Stimulated activated CD4-positive, alpha-beta T cell treated with anti-CD3 and anti-CD28 coated beads, TNF-alpha, amount 100 ng/mL, for 4 hours (primary cell): ENCODE measurements around the gene DNAL1.
"Not testable (repeated sequence)": the region's sequence is repeated elsewhere in the genome, so short reads cannot be mapped to it uniquely, and the experiment has no call there.

Source experiments
- DNase-seq, 3 experiments: peaks; one replicate each; pipeline ENCODE4 v3.0.0-alpha.2; 2020; ENCODE audit warnings: low read depth in 3 of 3

The DNAL1 gene

DNA sequence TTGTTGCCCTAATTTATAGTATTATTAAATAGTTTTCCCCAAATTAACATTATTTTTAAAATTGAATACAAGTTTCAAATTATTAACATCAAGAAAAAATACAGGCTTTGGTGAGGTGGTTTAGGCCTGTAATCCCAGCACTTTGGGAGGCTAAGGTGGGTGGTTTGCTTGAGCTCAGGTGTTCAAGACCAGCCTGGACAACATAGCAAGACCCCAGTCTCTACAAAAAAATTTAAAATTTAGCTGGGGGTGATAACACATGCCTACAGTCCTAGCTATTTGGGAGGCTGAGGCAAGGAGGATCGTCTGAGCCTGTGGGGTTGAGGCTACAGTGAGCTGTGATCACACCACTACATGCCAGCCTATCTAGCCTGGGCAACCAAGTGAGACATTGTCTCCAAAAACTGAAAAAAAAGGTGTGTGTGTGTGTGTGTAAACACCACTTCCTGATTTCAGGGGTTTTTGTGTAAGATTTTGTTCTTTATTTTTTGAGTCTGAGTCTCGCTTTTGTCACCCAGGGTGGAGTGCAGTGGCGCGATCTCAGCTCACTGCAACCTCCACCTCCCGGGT lies 3.9 kb upstream of the DNAL1 start:
- DNase-seq = no peak

DNA sequence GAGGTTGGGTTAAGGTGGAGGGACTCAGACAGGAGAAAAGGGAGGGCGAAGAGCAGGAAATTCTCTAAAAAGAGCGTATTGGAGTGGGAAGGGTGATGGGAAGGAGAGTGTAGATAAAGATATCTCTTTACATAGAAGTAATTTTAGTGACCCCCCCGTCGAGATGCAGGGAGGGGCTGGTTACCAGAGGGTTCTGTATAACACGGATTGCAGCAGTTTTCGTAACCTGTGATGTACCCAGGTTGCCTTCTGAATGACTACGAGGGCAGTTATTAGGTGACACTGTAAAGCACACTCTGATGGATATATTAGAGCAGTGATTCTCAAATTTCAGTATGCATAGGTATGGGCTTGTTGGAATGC lies 443 bp downstream of the DNAL1 start:
- no peak for DNase-seq

DNA sequence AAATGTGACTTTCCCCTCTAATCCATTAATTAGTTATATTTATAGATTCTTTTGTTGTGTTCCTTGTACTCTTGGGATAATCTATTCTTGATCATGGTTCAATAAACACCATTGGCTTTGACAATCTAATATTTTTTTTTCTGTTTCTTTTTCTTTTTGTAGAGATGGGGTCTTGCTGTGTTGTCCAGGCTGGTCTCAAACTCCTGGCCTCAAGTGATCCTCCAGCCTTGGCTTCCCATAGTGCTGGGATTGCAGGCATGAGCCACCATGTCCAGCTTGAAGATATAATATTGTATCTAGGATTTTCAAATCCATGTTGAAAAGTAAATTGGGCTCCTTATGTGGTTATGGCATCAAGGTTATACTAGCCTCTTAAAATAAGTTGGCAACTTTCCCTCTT lies 6.2 kb downstream of the DNAL1 start:
- no peak for DNase-seq

DNA sequence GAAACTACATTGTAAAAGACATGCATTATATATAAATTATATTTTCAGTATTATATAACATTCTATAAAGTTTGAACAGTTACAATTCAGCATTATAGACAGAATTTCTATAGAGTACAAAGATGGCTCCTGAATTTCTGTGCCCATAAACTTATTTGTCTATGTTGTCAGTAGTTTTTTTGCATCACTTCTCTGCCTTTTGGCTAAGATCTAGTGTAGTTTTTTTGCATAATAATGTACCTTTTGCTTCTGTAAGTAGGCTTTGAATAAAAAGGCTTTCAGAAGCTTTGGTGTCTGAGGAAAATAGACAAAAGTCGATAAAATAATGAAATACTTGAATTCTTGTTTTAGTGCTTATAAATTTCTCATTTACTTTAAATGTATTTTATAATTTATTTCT lies 11.1 kb downstream of the DNAL1 start:
- DNase-seq = no peak

DNA sequence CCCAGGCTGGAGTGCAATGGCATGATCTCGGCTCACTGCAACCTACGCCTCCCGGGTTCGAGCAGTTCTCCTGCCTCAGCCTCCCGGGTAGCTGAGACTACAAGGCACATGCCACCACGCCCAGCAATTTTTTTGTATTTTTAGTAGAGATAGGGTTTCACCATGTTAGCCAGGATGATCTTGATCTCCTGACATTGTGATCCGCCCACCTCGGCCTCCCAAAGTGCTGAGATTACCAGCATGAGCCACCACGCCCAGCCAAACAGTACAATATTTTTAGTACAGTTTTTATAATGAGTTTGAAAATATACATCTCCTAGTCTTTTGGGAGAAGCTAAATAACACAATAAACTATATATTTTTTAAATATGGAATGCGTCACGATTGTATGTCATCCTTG lies 14.4 kb downstream of the DNAL1 start:
- DNase-seq = not testable (repeated sequence)

DNA sequence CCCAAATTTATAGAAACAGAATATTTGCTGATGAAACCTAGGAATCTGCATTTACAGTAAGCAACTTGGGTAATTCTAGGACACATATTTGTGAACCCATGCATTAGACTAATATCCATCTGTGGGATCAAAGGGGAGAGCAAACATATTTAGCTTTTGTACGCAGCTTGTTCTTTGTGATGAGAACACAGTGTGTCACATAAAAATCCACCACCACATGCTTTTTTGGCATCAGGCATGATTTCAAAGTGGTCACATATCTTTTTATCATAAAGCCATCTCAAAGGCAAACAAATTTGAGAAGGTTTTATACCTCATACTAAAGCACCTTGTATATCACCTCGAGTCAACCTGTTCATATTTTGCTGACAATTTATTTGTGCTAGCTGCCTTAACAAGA lies 15.7 kb downstream of the DNAL1 start:
- no peak for DNase-seq

DNA sequence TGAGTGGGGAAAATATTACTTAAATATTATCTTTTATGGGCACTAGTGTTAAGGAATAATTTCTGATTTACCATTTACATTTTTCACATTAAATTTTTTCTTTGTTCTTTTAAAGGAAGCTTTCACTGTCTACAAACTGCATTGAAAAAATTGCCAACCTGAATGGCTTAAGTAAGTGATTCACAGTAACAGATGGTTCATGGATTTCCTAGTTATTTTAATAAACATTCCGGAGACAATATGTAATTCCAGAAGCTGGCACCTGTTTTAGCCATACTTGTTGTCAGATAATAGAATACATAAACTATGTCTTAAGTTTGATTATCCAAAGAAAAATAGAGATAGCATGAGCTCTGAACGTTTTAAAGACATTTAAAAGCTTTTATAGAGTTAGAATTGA lies 17.1 kb downstream of the DNAL1 start:
- no peak for DNase-seq

DNA sequence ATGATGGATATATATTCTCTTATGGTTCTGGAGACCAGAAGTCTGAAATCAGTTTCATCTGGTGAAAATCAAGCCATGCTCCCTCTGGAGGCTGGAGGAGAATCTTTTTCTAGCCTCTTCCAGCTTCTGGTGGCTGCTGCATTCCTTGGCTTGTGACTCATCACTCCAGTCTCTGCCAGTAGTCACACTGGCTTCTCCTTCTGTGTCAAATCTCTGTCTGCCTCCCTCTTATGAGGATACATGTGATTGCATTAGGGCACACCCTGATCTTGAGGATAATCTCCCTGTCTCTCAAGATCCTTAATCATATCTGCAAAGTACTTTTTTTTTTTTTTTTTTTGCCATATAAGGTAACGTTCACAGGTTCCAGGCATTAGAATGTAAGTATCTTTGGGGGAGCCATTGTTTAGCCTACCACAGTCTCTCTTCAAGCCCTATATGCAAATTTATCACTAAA lies 17.7 kb downstream of the DNAL1 start:
- no peak for DNase-seq

DNA sequence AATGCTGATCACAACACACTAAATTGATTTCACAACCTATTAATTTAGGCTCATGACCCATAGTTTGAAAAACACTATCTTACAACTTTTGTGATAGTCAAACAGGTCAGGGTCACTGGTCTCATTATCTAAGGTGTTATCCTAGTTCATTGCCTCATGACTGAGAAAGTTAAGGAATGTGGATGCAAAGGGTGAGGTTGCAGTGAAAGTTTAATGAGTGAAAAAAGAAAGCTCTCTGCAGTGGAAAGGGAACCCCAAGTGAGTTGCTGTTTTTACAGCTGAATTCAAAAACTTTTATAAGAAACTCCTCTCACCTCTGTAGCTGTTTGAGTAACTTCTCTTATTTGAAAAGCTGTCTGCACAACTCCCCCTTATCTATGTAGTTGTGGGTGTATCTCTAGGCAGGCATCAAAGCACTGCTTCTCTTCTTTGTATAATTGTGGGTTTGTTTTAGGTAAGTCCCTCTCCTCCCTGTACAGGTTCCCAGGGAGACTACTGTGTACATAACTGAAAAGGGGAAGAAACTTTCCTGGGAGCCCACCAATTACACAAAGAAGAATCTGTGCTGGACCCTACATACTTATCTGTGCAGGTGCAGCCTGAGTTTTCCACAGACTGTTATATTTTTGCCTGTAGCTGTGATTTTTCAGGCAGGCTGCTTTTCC lies 18.9 kb downstream of the DNAL1 start:
- DNase-seq = no peak

DNA sequence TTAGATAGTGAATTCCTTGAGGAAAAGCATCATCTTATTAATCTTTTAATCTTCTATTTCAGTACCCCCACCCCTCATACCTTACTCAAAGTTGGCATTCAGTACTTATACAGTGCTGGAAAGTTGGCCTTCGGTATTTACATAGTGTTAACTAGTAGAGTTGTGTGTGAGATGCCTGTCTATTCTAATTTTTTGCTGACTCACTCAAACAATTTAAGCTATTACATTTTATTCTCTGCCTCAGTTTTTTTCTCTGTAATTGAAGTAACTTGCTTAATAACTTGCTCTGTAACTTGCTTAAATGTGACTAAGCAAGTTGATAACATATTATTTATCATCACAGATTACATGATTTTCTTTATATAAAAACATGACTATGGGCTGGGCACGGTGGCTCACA lies 20.3 kb downstream of the DNAL1 start:
- DNase-seq = no peak

DNA sequence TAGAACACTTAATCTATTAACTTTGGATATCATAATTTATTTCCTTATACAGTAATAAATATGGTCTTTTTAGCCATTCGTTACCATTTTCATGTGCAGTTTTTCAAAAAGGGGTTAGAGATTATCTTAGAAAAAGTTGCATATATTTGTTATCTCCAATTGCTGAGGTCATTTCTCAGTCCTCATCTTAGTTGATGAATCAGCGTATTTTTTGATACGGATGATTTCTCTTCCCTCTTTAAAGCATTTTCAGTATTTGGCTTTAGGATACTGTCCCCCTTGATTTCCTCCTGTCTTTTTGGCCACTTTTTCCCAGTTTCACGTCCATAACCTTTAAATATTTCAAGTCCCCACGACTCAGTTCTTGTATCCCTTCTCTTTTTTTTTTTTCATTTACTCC lies 21.8 kb downstream of the DNAL1 start:
- no peak for DNase-seq

DNA sequence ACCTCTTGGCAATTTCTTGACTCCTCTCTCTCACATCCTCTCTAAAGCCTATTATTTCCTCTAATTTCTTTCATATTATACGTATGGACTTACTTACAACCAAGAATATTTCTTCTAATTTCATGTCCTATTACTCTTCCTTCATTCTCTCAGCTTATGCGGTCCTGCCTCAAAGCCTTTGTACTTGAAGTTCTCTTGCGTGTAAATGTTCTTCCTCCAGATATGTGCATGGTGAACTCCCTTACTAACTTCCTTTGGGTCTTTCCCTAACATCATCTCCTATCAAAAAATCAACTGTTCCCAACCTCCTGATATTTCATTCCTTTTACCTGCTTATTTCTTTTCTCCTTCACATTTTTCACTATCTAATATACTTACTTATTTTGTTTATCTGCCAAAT lies 23.1 kb downstream of the DNAL1 start:
- no peak for DNase-seq

DNA sequence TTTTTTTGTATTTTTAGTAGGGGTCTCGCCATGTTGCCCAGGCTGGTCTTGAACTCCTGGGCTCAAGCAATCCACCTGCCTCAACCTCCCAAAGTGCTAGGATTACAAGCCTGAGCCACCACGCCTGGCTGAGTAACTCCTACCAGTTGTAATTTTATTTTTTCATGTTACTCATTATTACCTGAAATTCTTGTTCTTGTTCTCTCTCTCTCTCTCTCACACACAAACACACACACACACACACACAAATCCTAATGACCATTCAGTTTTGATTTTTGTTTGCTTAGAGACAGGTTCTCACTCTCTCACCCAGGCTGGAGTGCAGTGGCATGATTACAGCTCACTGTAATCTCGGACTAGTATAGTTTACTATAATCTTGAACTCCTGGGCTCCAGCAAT lies 30.2 kb downstream of the DNAL1 start:
- no peak for DNase-seq

DNA sequence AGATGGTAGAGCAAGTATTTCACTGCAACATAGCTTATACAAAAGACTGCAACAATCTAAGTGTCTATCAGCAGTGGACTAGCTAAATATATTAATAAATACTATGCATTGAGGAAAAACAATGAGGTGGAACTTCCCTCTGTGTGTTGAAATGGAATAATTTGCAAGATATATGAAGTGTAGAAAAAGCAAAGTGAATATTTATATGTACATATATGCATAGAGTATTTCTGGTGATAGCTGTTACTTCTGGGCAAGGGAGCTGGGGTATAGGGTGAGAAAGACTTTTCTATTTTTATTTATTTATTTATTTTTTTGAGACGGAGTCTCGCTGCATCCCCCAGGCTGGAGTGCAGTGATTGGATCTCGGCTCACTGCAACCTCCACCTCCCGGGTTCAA lies 33.9 kb downstream of the DNAL1 start:
- DNase-seq = no peak

DNA sequence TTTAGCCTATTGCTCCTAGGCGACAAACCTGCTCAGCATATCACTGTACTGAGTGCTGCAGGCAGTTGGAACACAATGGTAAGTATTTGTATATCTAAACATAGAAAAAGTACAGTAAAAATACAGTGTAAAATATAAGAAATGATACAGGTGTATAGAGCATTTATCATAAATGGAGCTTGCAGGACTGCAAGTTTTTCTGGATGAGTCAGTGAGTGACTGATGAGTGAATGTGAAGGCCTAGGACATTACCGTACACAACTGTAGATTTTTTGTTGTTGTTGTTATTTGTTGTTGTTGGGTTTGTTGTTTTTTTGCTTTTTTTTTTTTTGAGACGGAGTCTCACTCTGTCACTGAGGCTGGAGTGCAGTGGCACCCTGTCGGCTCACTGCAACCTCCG lies 36.0 kb downstream of the DNAL1 start:
- DNase-seq = no peak

DNA sequence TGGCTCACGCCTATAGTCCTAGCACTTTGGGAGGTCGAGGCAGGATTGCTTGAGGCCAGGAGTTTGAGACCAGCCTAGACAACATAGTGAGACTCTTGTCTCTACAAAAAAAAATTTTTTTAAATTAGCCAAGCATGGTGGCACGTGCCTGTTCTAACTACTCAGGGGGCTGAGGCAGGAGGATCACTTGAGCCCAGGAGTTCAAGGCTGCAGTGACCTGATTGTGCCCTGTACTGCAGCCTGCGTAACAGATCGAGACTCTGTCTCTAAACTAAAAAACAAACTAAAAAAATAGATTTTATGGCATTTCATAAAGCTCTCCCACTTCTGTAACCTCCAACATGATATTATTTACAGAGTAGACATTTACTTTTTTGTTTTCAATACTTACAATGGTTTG lies 39.8 kb downstream of the DNAL1 start:
- DNase-seq = no peak

DNA sequence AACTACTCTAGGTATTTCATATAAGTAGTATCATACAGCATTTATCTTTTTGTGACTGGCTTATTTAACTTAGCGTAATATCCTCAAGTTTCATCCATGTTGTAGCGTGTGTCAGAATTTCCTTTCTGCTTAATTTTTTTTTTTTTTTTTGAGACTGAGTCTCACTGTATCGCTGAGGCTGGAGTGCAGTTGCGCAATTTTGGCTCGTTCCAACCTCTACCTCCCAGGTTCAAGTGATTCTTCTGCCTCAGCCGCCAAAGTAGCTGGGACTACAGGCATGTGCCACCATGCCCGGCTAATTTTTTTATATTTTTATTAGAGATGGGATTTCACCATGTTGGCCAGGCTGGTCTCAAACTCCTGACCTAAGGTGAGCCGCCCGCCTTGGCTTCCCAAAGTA lies 40.5 kb downstream of the DNAL1 start:
- no peak for DNase-seq

DNA sequence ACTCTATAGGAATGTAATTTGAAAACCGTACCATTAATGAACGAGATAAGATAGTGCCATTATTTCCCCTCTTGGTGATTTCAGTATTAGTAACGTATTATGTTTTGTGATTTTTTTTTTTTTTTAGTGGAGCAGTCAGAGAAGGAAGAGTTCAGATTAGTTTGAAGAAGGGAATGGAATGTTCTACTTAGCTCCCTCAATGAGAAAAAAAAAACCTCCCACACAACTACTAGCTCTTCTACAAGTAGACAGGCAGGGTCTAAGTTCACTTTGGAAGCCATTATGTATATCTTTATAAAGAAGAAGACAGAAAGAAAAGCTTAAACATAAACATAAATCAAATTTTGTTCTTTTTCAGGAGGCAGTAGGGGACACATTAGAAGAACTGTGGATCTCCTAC lies 42.1 kb downstream of the DNAL1 start:
- no peak for DNase-seq

DNA sequence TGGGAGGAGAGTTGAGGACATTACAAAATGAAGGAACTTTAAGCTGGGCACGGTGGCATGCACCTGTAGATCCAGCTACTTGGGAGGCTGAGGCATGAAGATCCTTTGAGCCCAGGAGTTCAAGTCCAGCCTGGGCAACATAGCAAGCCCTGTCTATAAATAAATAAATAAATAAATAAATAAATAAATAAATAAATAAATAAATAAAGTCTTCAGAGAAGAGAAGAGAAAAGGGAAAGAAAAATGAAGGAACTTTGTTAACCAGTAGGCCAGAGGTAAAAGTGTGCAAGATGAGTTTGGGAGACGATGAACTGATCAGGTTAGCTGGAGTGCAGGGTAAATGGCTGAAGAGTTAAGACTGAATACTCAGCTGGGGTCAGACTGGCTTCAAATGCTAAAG lies 49.3 kb downstream of the DNAL1 start:
- DNase-seq = no peak

DNA sequence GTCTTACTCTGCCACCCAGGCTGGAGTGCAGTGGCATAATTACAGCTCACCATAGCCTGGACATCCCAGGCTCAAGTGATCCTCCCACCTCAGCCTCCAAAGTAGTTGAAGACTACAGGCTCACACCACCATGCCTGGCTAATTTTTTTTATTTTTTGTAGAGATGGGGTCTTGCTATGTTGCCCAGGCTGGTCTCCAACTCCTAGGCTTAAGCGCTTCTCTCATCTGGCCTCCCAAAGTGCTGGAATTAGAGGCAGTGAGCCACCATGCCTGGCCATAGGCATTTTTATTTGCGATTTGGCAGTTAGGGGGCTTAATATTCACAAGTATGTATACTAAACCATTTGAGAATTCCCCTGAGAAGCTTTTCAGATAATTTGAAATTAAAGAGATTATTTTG lies 50.3 kb downstream of the DNAL1 start:
- DNase-seq = no peak

DNA sequence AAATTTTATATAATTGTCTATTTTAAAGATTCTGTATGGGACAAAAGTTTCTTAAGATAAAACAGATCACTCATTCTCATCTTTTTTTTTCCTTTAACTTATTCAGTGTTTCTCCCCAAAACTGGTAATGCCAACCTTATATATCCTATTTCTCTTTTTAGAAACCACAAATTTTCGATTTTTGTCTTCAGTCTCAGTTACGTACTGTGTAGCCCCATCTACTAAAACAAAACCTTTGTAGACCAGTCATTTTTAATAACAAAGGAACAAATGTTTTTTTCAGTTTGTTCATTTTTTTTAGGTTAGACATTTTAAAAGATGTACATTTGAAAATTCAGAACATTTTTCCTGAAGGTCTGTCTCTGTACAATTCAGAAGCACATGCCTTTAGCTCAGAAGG lies 51.2 kb downstream of the DNAL1 start:
- no peak for DNase-seq

DNA sequence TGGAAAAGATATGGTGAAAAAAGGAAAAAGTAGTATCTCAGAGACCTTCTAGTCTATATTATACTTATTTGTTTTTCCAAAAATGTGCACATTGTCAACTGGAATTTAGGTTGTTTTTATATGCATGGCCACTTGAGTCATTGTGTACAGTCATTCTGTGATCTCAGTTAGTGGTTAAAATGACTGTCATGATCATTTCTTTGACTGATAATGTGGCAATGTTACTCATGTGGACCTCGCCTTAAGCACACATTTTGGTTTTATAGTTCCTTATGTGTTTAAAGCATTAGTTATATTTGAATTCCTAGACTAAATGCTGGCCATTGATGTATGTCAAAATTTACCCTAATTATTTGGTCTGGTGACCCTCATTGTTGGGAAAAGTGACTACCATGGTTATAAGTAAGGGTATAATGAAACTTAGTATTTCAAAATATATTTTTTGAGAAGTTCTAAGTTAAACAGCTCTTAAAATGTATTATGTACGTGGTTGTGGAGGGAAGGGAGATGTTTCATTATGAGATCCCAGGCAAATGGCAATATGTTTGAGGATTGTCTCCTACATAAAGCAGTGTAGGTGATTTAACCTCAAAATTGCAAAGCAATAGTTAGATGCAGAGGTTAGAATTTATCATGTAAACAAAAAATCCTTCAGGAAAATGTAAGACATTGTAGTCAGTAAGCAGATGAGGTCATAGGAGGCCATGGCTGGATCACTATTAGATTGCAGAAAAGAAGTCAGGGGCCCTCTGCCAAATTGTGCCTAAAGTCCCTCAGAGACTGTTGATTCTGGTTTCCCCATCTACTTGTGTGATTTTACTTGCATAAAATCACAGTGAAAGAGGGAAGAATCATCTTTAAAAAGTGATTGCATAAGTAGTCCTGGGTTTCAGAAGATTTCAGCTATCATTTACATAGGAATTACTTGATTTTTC lies 51.9 kb downstream of the DNAL1 start:
- no peak for DNase-seq

DNA sequence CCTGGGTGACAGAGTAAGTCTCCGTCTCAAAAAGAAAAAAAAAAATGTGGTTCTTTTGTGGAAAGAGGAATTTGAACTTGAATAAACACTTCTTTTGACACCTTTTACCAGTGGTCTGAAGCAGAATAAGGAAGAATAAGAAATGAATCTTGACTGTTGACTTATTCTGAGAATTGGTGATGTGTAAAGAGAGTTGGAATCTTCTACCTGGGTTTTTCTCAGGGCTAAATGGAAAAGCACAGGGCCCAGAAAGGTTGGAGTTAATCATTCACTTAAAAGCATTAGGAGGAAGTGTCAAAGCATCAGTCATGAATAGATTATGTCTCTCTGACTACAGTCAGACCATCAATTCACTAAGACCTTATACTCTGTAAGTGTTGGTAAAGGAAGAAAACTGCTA lies 55.5 kb downstream of the DNAL1 start:
- DNase-seq = no peak
